ENCODE measurements around the gene NME7.

The NME7 gene

GRCh38 chr1:169204157-169204556 lies 163.4 kb downstream of the NME7 start:
- in situ Hi-C loops (cut with MboI; ENCODE audit: low pct_unique_long_range_greater_than_20kb, low sequenced_read_pairs, unreplicated experiment): no loop called here
- TF ChIP-seq CTCF (IDR thresholded peaks at IDR 0.05; ENCODE audit: extremely low read depth, insufficient read depth, missing control alignments): no peak
- no peak for DNase-seq (ENCODE audit: low spot score)

DNA sequence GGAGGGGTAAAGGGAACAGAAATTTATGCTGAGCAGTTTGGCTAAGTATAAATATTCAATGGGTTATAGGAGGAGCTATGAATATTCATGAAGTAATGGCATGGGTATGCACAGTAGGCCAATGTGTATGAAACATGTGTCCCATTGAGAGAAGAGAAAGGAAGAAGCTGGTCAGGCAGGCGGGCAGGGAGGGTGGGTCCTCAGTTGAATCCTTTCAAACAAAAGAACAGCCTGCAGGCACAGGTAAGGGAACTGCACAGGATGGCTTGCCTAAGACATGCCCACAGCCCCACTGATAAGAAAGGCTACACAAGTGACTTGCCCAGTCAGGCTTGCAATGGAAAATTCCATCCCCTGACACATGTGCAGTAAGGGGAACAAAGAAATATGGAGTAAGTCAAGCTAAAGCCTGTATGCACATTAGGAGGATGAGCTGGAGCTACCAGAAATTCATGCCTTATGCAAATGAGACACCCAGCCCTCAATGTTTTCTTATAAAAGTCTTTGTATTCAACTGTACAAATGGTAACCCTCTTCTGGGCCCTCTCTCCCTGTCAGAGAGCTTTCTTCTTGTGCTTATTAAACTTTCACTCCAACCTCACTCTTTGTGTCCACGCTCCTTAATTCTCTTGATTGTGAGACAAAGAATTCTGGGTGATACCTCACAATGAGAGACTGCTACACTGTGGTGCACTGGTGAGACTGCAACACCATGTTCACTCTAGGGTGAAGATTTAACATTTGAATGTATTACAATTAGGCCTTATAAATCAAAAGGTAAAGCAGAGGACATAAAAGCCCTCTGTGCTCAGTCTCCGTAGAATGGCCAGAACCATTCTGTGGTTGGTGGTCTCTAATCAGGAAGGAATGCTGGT lies 164.6 kb downstream of the NME7 start:
- in situ Hi-C loops (cut with MboI; ENCODE audit: low pct_unique_long_range_greater_than_20kb, low sequenced_read_pairs, unreplicated experiment): no loop called here
- no peak for TF ChIP-seq CTCF (IDR thresholded peaks at IDR 0.05; ENCODE audit: extremely low read depth, insufficient read depth, missing control alignments)
- DNase-seq (ENCODE audit: low spot score): no peak

DNA sequence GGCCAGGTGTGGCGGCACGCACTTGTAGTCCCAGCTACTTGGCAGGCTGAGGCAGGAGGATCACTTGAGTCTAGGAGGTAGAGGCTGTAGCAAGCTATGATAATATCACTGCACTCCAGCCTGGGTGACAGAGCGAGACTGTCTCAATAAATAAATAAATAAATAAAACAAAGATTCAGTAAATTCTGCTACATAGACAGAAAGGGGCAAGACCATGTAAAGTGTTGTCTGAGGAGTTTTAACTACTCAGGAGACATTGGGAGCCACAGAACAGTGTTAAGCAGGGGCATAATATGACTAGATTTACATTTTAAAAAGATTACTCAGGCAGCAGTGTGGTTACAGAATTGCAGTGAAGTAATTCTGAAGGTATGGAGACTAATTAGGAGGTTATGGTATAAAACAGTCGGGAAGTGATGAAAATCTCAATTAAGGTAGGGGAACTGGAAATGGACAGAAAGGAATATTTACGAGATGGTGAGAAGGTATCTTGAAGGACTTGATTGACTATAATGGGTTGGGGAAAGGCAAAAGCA lies 166.4 kb downstream of the NME7 start:
- no peak for DNase-seq (ENCODE audit: low spot score)
- in situ Hi-C loops (cut with MboI; ENCODE audit: low pct_unique_long_range_greater_than_20kb, low sequenced_read_pairs, unreplicated experiment): no loop called here
- TF ChIP-seq CTCF (IDR thresholded peaks at IDR 0.05; ENCODE audit: extremely low read depth, insufficient read depth, missing control alignments): no peak

DNA sequence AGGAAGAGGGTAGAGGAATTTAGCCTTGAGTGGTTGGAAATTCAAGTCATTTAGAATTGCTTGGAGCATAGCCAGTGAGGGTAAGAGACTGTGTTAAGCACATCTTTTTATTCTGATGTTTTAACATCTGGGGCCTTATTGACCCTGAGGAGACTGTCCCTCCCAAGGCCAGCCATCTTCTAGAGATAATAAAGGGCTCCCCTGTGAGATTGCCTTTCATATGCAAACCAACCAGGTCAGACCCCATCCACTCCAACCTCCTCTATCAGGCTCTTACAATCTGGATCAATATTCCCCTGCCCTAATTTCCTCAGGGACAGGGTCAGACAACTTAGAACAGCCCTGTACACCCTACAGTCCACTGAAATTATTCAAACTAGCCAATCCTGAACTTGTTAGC lies 167.3 kb downstream of the NME7 start:
- TF ChIP-seq CTCF (IDR thresholded peaks at IDR 0.05; ENCODE audit: extremely low read depth, insufficient read depth, missing control alignments): no peak
- in situ Hi-C loops (cut with MboI; ENCODE audit: low pct_unique_long_range_greater_than_20kb, low sequenced_read_pairs, unreplicated experiment): no loop called here
- DNase-seq (ENCODE audit: low spot score): no peak

- no peak for DNase-seq (ENCODE audit: low spot score)
- in situ Hi-C loops (cut with MboI; ENCODE audit: low pct_unique_long_range_greater_than_20kb, low sequenced_read_pairs, unreplicated experiment): no loop called here
- no peak for TF ChIP-seq CTCF (IDR thresholded peaks at IDR 0.05; ENCODE audit: extremely low read depth, insufficient read depth, missing control alignments)
These were observed 171.0 kb downstream of the NME7 start for GRCh38 chr1:169196581-169196980.

DNA sequence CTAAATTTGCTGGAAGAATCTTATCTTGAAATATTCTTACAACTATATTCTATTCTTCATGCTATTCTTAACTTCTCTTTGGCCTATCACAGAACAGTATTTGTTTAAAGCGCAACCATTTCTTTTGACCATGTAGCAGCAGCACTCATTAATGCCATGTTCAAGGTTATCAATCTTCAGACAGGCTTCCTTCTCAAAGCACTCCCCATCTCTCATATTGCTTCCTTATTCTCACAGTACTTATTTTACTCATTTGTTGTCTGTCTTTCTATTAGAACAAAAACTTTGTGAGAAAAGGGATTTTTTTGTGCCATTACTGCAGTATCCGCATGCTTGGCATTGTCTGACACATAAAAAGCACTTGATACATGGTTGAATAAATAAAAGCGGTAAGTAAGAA lies 171.4 kb downstream of the NME7 start:
- no peak for TF ChIP-seq CTCF (IDR thresholded peaks at IDR 0.05; ENCODE audit: extremely low read depth, insufficient read depth, missing control alignments)
- no peak for DNase-seq (ENCODE audit: low spot score)
- in situ Hi-C loops (cut with MboI; ENCODE audit: low pct_unique_long_range_greater_than_20kb, low sequenced_read_pairs, unreplicated experiment): no loop called here
